GM21528 (cell line): ENCODE measurements around the gene TEDC2.

ENCODE experiments used
- ATAC-seq: cut with Tn5 transposase; IDR thresholded peaks from one replicate; pipeline ENCODE4 v1.9.1; 2021; ENCODE audit warnings: mild to moderate bottlenecking, moderate library complexity; ENCODE audit not compliant: unreplicated experiment, low FRiP score

TEDC2 gene

DNA sequence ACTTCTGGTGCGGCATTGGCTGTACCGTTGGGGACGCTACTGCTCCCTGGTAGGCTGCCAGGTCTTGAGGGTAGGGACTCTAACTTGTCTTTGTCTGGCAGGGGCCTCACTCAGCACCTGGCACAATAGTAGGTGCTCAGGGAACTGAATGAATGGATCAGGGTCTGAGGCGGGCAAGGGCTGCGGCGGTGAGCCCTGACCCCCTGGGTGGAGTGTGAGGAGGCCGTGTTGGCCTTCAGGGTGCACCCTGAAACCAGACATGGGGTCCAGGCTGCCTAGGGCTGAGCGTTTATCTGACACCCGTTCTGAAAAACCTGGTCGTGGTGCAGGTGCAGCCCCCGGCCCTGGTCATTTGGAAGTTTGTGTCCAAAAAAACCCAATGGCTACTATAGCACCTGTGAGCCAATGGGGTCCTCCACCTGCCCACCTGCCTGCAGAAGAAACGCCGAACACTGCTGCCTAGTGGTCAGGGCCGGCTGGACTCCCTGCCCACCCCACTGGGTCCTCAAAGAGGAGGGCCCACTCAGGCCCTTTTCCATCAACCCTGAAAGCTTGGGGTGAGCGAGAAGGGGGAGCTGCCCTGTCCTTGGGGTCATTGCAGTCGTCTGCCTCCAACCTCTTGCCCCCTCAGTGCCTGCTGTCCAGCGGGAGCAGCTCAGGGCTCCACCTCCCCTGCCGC, 49.0 kb downstream of the TEDC2 start:
- no peak for ATAC-seq

DNA sequence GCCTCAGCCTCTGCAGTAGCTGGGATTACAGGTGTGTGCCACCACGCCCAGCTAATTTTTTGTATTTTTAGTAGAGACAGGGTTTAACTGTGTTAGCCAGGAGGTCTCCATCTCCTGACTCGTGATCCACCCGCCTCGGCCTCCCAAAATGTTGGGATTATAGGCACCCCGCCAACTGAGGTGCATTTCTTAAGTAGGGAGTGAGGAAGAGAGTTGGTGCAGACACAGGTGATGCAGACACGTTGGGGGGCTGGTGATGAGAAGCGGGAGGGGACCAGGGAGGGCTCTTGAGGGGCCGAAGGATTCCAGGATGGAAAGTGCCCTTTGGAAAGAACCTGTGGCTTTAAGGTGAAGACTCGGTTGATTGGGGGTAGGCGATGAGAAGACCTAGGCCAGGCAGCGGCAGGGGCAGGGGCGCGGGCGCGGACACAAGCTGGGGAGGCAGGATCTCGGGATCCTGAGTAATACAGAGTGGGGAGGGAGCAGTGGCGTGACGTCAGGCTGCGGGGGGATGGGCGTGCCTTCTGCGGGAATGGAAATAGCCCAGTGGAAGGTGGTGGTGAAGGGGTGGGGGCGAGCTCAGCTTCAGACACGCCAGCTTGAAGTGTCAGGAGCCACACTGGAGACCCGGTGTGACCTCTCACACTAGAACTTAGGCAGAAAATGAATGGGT, 51.4 kb downstream of the TEDC2 start:
- ATAC-seq: no peak

DNA sequence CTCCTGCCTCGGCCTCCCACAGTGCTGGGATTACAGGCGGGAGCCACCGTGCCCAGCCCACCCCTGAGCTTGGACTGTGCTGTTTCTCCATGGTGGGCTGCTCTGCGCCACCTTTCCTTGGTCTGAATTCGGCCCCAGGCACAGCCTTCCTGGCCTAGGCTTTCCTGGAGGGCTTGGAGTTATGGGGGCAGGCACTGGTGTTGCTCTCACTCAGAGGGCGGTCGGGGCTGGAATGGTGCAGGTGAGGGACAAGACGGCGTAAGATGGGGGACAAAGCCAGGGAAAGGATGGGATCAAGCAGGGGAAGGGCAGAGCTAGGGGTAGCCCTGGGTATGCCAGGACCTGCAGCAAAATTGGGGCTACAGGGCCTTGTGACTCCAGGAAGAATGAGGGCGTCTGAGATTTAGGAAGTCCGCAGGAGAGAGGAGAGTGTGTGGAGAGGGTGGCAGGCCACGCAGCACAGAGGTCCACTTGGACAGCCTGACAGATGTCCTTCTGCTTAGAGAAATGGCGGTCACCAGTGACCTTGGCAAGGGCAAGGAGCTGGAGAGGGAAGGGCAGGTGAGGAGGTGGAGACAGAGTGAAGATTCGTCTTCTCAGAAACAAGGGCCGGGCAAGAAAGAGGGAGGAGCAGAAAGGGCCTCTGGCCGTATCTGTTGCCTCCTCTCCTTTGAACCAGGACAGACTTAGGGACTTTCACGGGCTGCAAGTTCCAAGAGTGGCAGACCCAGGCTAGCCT, 52.3 kb downstream of the TEDC2 start:
- no peak for ATAC-seq

DNA sequence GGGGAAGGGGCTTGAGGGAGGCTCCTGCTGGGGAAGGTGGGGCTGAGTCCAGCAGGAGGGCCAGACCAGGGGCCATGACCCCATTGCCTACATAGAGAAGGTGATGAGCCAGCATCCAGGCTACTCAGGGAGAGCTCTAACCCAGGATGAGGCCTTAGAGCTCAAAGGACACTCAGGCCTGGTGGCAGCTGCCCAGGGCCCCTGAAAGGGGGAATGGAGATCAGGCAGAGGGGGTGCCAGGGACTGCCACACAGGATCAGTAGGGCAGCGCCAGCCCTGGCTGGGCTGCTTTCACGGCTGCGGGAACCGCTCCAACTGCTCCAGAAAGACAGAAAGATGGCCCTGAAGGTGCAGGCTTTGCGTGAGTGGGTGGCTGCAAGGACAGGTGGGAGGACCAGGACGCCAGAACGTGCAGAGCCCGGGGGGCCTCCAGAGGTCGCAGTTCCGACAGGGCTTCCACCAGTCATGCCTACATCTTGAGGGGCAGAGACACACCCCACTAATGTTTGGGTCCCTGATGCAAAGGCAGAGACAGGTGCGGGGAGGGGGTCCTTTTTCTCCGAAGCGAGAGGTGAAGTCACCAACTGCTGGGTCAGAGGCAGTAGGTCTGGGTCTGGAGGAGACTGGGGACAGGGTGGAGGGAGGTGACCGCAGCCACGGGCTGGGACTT, 53.0 kb downstream of the TEDC2 start:
- no peak for ATAC-seq

DNA sequence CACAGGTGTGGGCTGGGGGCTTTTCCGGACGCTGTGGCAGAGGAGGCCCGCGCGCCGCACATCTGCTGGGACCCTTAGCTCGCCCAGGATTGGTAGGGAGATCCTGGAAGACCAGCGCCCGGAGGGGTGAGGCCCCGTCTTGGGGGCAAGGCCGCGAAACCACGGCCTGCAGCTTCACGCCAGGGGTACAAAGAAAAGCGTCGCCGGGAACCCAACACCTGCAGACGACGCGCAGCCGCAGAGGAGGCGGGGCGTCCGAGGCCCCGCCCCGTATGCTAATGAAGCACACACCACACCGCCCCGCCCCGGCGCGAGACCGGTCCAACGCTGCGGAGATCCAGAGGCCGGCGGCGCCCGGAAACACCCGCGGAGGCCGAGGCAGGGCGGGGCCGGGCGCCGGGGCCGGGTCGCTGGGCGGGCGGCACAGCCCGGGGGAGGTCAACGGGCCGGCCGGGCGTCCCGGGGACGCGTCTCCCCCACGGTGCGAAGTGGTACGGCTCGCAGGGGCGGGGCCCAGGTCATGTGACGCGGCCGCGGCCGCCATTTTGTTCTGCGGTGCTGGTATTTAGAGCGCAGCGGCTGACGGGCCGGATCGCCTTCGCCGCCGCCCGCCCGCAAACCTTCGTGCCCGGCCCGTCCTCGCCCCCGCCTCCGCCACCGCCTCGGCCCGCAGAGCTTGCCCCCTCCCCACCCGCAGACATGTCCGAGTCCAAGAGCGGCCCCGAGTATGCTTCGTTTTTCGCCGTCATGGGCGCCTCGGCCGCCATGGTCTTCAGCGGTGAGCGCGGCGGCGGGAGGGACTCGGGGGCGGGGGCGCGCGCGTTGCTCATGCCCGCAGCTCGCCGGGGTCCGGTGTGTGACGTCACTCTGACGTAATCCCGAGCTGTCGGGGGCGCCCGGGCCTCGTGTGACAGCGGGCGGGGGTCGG, 53.8 kb downstream of the TEDC2 start, which contains the start of gene ATP6V0C:
ATP6V0C (plus strand) TSS at position 548 of the 928 bp plus-strand sequence; CDS start at position 700, 152 bp downstream.
- peak; percentile 63 for ATAC-seq
